Measurements from ENCODE around the gene IQSEC2. TPM values are rescaled to one million over a fixed set of nuclear protein-coding genes. Genes with fewer than 3 reads are reported as not detected.

IQSEC2 gene
- total and polyA plus RNA-seq, 4 donors: 9.0 to 24.6 (median 17.4) TPM

- Histone ChIP-seq H3K4me1 (ENCODE audit: control insufficient read depth in 5 of 5, insufficient read depth in 5 of 5, low read length in 5 of 5) (no peaks in the 10 kb centered on the region), H3K27me3 (ENCODE audit: control insufficient read depth in 3 of 3, insufficient read depth in 3 of 3, low read length in 2 of 3) (peaks cover 0 to 46% (median 16%) of the 10 kb centered on the region in 3 donors), H3K4me3 (no peak overlapping the region), H3K36me3 (ENCODE audit: control insufficient read depth in 4 of 4, insufficient read depth in 4 of 4, low read length in 4 of 4) (peaks cover 0 to 9% (median under 1%) of the 10 kb centered on the region in 4 donors), H3K9ac (ENCODE audit: insufficient read depth in 1 of 2, low read length in 2 of 2) (no peak overlapping the region), H3K27ac (ENCODE audit: low read depth in 1 of 2, low read length in 1 of 2) (no peak overlapping the region), H3K9me3 (ENCODE audit: control insufficient read depth in 4 of 4, insufficient read depth in 3 of 4, low read length in 3 of 4) (no peaks in the 10 kb centered on the region)
- DNase-seq (no peak), ATAC-seq (ENCODE audit: insufficient read depth, low FRiP score) (no peak)
- 66 to 76% methylated on average over 6 of the region's 6 CpGs for WGBS, 2 donors
- no peak for TF ChIP-seq CTCF (IDR thresholded peaks at IDR 0.05; ENCODE audit: control extremely low read depth, extremely low read depth)
Observed at GRCh38 chrX:53239474-53239873, 41.9 kb downstream of the IQSEC2 start.

- H3K36me3 ChIP-seq (ENCODE audit: control insufficient read depth in 4 of 4, insufficient read depth in 4 of 4, low read length in 4 of 4): peaks cover 0 to 7% (median under 1%) of the 10 kb centered on the region in 4 donors
- H3K27me3 ChIP-seq (ENCODE audit: control insufficient read depth in 3 of 3, insufficient read depth in 3 of 3, low read length in 2 of 3): peaks cover 0 to 39% (median 16%) of the 10 kb centered on the region in 3 donors
- no peak overlapping the region for H3K4me3 ChIP-seq
- no peaks in the 10 kb centered on the region for H3K4me1 ChIP-seq (ENCODE audit: control insufficient read depth in 5 of 5, insufficient read depth in 5 of 5, low read length in 5 of 5)
- H3K27ac ChIP-seq (ENCODE audit: low read depth in 1 of 2, low read length in 1 of 2): no peak overlapping the region
- ATAC-seq (ENCODE audit: insufficient read depth, low FRiP score) (no peak), DNase-seq (no peak)
- no peak for TF ChIP-seq CTCF (IDR thresholded peaks at IDR 0.05; ENCODE audit: control extremely low read depth, extremely low read depth)
- H3K9me3 ChIP-seq (ENCODE audit: control insufficient read depth in 4 of 4, insufficient read depth in 3 of 4, low read length in 3 of 4): no peaks in the 10 kb centered on the region
- no peak overlapping the region for H3K9ac ChIP-seq (ENCODE audit: insufficient read depth in 1 of 2, low read length in 2 of 2)
- WGBS, 2 donors: 73 to 93% methylated on average over 10 of the region's 10 CpGs
Observed at GRCh38 chrX:53237056-53237455, 44.3 kb downstream of the IQSEC2 start.

- Histone ChIP-seq H3K36me3 (ENCODE audit: control insufficient read depth in 4 of 4, insufficient read depth in 4 of 4, low read length in 4 of 4) (peaks cover 0 to 7% (median under 1%) of the 10 kb centered on the region in 4 donors), H3K4me1 (ENCODE audit: control insufficient read depth in 5 of 5, insufficient read depth in 5 of 5, low read length in 5 of 5) (no peaks in the 10 kb centered on the region), H3K27ac (ENCODE audit: low read depth in 1 of 2, low read length in 1 of 2) (no peak overlapping the region), H3K27me3 (ENCODE audit: control insufficient read depth in 3 of 3, insufficient read depth in 3 of 3, low read length in 2 of 3) (peaks cover 0 to 41% (median 16%) of the 10 kb centered on the region in 3 donors), H3K4me3 (no peak overlapping the region), H3K9me3 (ENCODE audit: control insufficient read depth in 4 of 4, insufficient read depth in 3 of 4, low read length in 3 of 4) (no peaks in the 10 kb centered on the region), H3K9ac (ENCODE audit: insufficient read depth in 1 of 2, low read length in 2 of 2) (no peak overlapping the region)
- no peak for TF ChIP-seq CTCF (IDR thresholded peaks at IDR 0.05; ENCODE audit: control extremely low read depth, extremely low read depth)
- WGBS, 2 donors: 86 to 98% methylated on average over 13 to 20 of the region's 20 CpGs
- ATAC-seq (ENCODE audit: insufficient read depth, low FRiP score): no peak
- no peak for DNase-seq
Observed at GRCh38 chrX:53236025-53236679, 45.2 kb downstream of the IQSEC2 start.
